HL-60 (cell line): ENCODE data around the gene SCG2.

ENCODE experiments used
- GABPA ChIP-seq: IDR thresholded peaks from 2 replicates; pipeline ENCODE4 v1.6.1; 2012; ENCODE audit warnings: low read depth
- POLR2AphosphoS5 ChIP-seq: IDR thresholded peaks from 2 replicates; pipeline ENCODE4 v1.6.1; 2012; ENCODE audit warnings: low read depth
- TF ChIP-seq, protein P1 (sequence below): IDR thresholded peaks from one replicate; pipeline ENCODE4 v1.5.1; 2011; ENCODE audit warnings: low read length, control low read depth, inconsistent platforms; ENCODE audit not compliant: insufficient read depth
- TF ChIP-seq, protein P2 (sequence below): IDR thresholded peaks from 2 replicates; pipeline ENCODE4 v1.6.1; 2012; ENCODE audit warnings: low read depth; ENCODE audit not compliant: insufficient replicate concordance

DNA sequence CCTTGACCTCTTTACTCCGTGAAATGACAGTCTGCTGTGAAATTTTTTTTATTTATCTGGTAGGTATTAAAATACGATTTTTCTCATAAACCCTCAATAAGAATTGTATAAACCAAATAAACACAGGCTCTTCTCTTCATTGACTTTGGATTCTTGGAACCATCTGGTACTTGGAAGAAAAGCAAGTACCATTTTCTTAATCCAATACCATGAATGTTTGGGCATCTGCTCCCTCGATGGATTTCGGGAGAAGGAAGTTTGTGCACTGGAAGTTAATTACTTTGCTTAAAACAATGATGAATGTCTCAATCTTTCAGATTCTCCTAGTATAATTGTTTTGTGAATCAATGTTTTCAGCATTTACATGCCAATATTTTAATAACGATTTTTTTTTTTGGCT, 5.3 kb upstream of the SCG2 start:
- no peak for TF ChIP-seq POLR2AphosphoS5
- TF ChIP-seq, protein P1, sequence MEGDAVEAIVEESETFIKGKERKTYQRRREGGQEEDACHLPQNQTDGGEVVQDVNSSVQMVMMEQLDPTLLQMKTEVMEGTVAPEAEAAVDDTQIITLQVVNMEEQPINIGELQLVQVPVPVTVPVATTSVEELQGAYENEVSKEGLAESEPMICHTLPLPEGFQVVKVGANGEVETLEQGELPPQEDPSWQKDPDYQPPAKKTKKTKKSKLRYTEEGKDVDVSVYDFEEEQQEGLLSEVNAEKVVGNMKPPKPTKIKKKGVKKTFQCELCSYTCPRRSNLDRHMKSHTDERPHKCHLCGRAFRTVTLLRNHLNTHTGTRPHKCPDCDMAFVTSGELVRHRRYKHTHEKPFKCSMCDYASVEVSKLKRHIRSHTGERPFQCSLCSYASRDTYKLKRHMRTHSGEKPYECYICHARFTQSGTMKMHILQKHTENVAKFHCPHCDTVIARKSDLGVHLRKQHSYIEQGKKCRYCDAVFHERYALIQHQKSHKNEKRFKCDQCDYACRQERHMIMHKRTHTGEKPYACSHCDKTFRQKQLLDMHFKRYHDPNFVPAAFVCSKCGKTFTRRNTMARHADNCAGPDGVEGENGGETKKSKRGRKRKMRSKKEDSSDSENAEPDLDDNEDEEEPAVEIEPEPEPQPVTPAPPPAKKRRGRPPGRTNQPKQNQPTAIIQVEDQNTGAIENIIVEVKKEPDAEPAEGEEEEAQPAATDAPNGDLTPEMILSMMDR: no peak
- no peak for TF ChIP-seq GABPA
- TF ChIP-seq, protein P2, sequence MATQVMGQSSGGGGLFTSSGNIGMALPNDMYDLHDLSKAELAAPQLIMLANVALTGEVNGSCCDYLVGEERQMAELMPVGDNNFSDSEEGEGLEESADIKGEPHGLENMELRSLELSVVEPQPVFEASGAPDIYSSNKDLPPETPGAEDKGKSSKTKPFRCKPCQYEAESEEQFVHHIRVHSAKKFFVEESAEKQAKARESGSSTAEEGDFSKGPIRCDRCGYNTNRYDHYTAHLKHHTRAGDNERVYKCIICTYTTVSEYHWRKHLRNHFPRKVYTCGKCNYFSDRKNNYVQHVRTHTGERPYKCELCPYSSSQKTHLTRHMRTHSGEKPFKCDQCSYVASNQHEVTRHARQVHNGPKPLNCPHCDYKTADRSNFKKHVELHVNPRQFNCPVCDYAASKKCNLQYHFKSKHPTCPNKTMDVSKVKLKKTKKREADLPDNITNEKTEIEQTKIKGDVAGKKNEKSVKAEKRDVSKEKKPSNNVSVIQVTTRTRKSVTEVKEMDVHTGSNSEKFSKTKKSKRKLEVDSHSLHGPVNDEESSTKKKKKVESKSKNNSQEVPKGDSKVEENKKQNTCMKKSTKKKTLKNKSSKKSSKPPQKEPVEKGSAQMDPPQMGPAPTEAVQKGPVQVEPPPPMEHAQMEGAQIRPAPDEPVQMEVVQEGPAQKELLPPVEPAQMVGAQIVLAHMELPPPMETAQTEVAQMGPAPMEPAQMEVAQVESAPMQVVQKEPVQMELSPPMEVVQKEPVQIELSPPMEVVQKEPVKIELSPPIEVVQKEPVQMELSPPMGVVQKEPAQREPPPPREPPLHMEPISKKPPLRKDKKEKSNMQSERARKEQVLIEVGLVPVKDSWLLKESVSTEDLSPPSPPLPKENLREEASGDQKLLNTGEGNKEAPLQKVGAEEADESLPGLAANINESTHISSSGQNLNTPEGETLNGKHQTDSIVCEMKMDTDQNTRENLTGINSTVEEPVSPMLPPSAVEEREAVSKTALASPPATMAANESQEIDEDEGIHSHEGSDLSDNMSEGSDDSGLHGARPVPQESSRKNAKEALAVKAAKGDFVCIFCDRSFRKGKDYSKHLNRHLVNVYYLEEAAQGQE: no peak
